BLaER1 (cell line): ENCODE measurements around the gene TLE4.

Source experiments
- H3K27ac ChIP-seq: shearing (Covaris generic); formaldehyde crosslinking; 2 replicates; pipeline ENCODE4 v1.8.1; 2022
- H3K27me3 ChIP-seq: shearing (Covaris generic); formaldehyde crosslinking; 2 replicates; pipeline ENCODE4 v1.8.1; 2022
- H3K36me3 ChIP-seq: shearing (Covaris generic); formaldehyde crosslinking; 2 replicates; pipeline ENCODE4 v1.8.1; 2022
- H3K4me1 ChIP-seq: shearing (Covaris generic); formaldehyde crosslinking; 2 replicates; pipeline ENCODE4 v1.8.1; 2022
- H3K4me2 ChIP-seq: shearing (Covaris generic); formaldehyde crosslinking; 2 replicates; pipeline ENCODE4 v1.8.1; 2022
- H3K4me3 ChIP-seq: shearing (Covaris generic); formaldehyde crosslinking; 2 replicates; pipeline ENCODE4 v1.8.1; 2022
- H3K9ac ChIP-seq: shearing (Covaris generic); formaldehyde crosslinking; 2 replicates; pipeline ENCODE4 v1.8.1; 2022
- H3K9me3 ChIP-seq: shearing (Covaris generic); formaldehyde crosslinking; 2 replicates; pipeline ENCODE4 v1.8.1; 2022
- H4K20me1 ChIP-seq: shearing (Covaris generic); formaldehyde crosslinking; 2 replicates; pipeline ENCODE4 v1.8.1; 2022
- Cebpa-rat ChIP-seq: shearing (Covaris generic); IDR thresholded peaks from 2 replicates; pipeline ENCODE4 v1.8.1; 2022

The TLE4 gene

DNA sequence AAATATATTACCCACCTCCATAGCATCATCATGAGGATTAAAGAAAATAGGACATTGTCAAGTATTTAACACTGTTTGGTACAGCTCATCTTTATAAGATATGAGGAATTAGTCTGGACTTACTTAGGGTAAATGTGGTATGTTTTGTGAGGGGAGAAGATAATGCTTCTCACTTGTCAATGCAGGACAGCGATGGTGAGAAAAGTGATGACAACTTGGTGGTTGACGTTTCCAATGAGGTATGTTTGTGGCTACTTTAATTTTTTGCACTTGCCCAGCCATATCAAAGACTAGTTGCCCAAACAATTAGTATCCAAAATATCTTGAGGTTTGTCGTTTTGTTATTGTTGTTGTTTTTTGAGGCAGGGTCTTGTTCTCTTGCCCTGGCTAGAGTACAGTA lies 133.9 kb downstream of the TLE4 start:
- H3K36me3 ChIP-seq = peaks cover 97% of the 10 kb centered on the region

DNA sequence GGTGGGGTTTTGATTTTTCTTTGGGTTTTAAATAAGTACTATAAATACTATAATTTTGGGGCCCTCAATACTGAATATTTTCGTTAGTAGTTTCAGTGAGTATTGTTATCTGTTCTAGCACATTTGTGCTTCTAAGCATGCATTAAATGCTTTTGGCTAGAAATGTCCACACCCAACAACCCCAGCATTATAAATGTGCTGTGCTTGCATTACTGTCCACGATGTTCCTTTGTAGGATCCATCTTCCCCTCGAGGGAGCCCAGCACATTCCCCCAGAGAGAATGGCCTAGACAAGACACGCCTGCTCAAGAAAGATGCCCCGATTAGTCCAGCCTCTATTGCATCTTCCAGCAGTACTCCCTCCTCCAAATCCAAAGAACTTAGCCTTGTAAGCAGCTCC lies 134.7 kb downstream of the TLE4 start:
- Histone ChIP-seq H4K20me1 (peaks cover 32% of the 10 kb centered on the region), H3K36me3 (peaks cover 99% of the 10 kb centered on the region)

More for the DNA sequence above, 133.9 kb downstream of the TLE4 start:
- Histone ChIP-seq H3K4me1 (peaks cover 22% of the 10 kb centered on the region), H3K27me3 (no peaks in the 10 kb centered on the region), H4K20me1 (peaks cover 36% of the 10 kb centered on the region), H3K9me3 (no peaks in the 10 kb centered on the region), H3K4me2 (no peak overlapping the region), H3K27ac (no peak overlapping the region), H3K9ac (no peak overlapping the region), H3K4me3 (no peak overlapping the region)
- TF ChIP-seq Cebpa-rat = no peak

DNA sequence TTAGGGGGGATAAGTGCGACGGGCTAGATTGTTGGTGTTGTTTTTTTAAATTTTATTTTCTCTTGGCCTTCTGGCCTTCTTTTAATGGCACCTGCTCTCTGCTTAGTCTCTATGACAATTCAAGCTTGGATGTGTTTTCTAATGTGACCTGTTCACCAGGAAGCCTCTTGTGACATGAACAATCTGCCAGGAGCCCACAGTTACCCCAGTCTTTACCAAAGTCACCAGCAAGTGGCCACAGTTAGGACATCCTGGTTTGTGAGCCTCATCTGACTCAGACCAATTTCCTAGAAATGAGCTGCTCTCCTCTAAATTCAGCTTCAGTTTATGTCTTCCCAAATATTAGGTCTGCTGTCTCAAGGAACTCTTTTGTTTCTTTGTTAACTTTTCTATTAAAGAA lies 135.8 kb downstream of the TLE4 start:
- Histone ChIP-seq H3K36me3 (peaks cover 99% of the 10 kb centered on the region), H3K4me1 (peaks cover 24% of the 10 kb centered on the region), H3K9me3 (no peaks in the 10 kb centered on the region), H3K27ac (no peak overlapping the region), H4K20me1 (peaks cover 27% of the 10 kb centered on the region), H3K4me3 (no peak overlapping the region), H3K9ac (no peak overlapping the region), H3K27me3 (no peaks in the 10 kb centered on the region), H3K4me2 (no peak overlapping the region)
- no peak for TF ChIP-seq Cebpa-rat

More for the DNA sequence above, 134.7 kb downstream of the TLE4 start:
- Histone ChIP-seq H3K4me3 (no peak overlapping the region), H3K27ac (no peak overlapping the region), H3K9ac (no peak overlapping the region), H3K4me1 (peaks cover 25% of the 10 kb centered on the region), H3K9me3 (no peaks in the 10 kb centered on the region), H3K27me3 (no peaks in the 10 kb centered on the region), H3K4me2 (no peak overlapping the region)
- no peak for TF ChIP-seq Cebpa-rat

DNA sequence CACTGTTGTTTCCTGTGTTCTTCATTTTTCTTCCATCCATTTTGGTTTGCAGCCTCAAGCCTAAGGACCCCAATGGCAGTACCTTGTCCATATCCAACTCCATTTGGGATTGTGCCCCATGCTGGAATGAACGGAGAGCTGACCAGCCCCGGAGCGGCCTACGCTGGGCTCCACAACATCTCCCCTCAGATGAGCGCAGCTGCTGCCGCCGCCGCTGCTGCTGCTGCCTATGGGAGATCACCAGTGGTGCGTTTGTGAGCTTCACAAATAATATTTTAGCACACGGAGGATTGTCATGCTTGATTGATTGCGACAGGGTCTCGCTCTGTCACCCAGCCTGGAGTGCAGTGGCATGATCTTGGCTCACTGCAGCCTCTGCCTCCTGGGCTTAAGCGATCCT lies 136.8 kb downstream of the TLE4 start:
- Histone ChIP-seq H3K4me3 (no peak overlapping the region), H3K4me1 (peaks cover 18% of the 10 kb centered on the region), H4K20me1 (peaks cover 20% of the 10 kb centered on the region), H3K9ac (no peak overlapping the region), H3K36me3 (peaks cover 99% of the 10 kb centered on the region), H3K9me3 (no peaks in the 10 kb centered on the region), H3K27ac (no peak overlapping the region), H3K27me3 (no peaks in the 10 kb centered on the region), H3K4me2 (no peak overlapping the region)
- no peak for TF ChIP-seq Cebpa-rat

GRCh38 chr9:79709743-79710674 lies 138.2 kb downstream of the TLE4 start:
- H4K20me1 ChIP-seq = peaks cover 28% of the 10 kb centered on the region
- H3K36me3 ChIP-seq = peaks cover 99% of the 10 kb centered on the region
- no peak for TF ChIP-seq Cebpa-rat

GRCh38 chr9:79711874-79712273 lies 140.1 kb downstream of the TLE4 start:
- Histone ChIP-seq H3K36me3 (peaks cover 99% of the 10 kb centered on the region), H3K4me3 (no peak overlapping the region)

More at GRCh38 chr9:79709743-79710674, 138.2 kb downstream of the TLE4 start:
- Histone ChIP-seq H3K4me2 (no peak overlapping the region), H3K9ac (no peak overlapping the region), H3K9me3 (no peaks in the 10 kb centered on the region), H3K4me1 (peaks cover 6% of the 10 kb centered on the region; the same call in 1 of the 2 replicates), H3K27me3 (no peaks in the 10 kb centered on the region), H3K4me3 (no peak overlapping the region), H3K27ac (no peak overlapping the region)

DNA sequence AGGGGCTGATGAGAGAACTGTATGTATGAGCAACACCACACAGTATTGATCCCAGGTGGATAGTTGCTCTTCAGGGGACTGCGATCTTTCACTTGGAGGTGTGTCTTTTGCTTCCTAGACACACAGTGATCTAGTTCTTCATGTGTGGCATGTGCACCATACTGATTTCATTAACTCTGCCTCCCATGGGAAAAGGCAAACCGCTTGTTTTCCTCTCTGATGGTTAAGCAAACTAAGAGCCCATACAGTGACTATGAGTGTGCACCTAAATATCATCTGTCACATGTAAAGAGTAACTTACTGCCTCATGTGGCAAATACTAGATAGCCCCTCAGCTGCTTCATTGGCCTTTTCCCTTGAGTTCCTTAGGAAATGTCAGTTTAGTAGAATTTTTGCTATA lies 147.3 kb downstream of the TLE4 start:
- H3K9ac ChIP-seq = no peak overlapping the region
- no peak overlapping the region for H3K27ac ChIP-seq
- H3K36me3 ChIP-seq = peaks cover 100% of the 10 kb centered on the region
- no peaks in the 10 kb centered on the region for H3K27me3 ChIP-seq
- H3K4me2 ChIP-seq = no peak overlapping the region
- no peak overlapping the region for H3K4me3 ChIP-seq
- H3K4me1 ChIP-seq = peaks cover 17% of the 10 kb centered on the region
- TF ChIP-seq Cebpa-rat = no peak
- peaks cover 37% of the 10 kb centered on the region; the same call in 1 of the 2 replicates for H4K20me1 ChIP-seq
- no peaks in the 10 kb centered on the region for H3K9me3 ChIP-seq

More at GRCh38 chr9:79711874-79712273, 140.1 kb downstream of the TLE4 start:
- peaks cover 6% of the 10 kb centered on the region; the same call in 1 of the 2 replicates for H3K4me1 ChIP-seq
- peaks cover 28% of the 10 kb centered on the region for H4K20me1 ChIP-seq
- H3K4me2 ChIP-seq = no peak overlapping the region
- H3K9me3 ChIP-seq = no peaks in the 10 kb centered on the region
- no peaks in the 10 kb centered on the region for H3K27me3 ChIP-seq
- no peak overlapping the region for H3K9ac ChIP-seq
- no peak for TF ChIP-seq Cebpa-rat
- H3K27ac ChIP-seq = no peak overlapping the region

DNA sequence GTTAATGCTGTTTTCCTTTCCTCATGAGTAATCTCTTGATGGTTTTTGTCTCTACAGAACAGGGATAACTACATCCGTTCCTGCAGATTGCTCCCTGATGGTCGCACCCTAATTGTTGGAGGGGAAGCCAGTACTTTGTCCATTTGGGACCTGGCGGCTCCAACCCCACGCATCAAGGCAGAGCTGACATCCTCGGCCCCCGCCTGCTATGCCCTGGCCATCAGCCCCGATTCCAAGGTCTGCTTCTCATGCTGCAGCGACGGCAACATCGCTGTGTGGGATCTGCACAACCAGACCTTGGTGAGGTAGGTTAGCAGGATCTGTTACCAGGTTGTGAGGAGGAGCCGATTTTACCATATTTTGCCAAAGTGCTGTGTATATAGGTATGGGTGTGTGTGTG lies 148.2 kb downstream of the TLE4 start:
- H3K4me1 ChIP-seq = peaks cover 17% of the 10 kb centered on the region
- H3K4me3 ChIP-seq = no peak overlapping the region
- H3K36me3 ChIP-seq = peaks cover 100% of the 10 kb centered on the region
- H4K20me1 ChIP-seq = 0 out of 2 replicates have a peak, but pooled peaks cover 27% of the 10 kb centered on the region
- H3K4me2 ChIP-seq = no peak overlapping the region
- no peak for TF ChIP-seq Cebpa-rat
- H3K9ac ChIP-seq = no peak overlapping the region
- H3K27me3 ChIP-seq = no peaks in the 10 kb centered on the region
- H3K27ac ChIP-seq = no peak overlapping the region
- H3K9me3 ChIP-seq = no peaks in the 10 kb centered on the region

DNA sequence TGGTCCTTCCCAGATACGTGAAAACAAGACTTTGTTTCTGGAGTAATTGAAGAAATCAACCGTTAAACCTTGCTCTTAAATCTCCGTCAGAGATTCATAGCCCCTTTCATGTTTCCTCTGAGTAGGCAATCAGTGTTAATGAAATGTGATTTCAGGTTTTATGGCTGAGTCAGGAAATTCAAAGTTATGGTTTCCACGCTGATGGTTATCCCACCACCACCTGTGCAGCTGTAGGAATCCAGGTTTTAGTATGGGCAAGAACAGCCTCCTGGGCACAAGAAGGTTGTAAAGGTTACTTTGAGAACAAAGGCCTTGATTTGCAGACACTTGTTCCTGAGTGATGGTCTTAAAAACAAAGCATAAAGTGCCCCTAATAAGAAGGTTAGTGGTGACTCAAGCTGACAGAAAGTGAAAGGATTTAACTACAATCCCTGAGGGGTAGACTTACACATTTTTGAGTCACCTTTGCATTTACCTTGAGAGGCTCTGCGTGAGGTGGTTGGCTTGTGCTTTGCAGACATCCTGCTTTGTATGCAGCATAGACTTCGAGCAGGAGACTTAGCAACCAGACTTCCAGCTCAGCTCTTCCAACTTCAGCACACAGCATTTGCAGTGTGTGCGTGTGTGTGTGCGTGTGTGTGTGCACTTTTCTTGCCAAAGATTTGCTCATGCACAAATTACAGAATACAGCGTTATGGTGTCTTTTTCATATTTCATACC lies 159.6 kb downstream of the TLE4 start:
- H3K27me3 ChIP-seq = no peaks in the 10 kb centered on the region
- no peak overlapping the region for H3K4me3 ChIP-seq
- no peak overlapping the region for H3K9ac ChIP-seq
- no peak overlapping the region for H3K4me2 ChIP-seq
- no peaks in the 10 kb centered on the region for H3K4me1 ChIP-seq
- H3K9me3 ChIP-seq = no peaks in the 10 kb centered on the region; the same call in 1 of the 2 replicates
- TF ChIP-seq Cebpa-rat = no peak
- peaks cover 45% of the 10 kb centered on the region for H3K36me3 ChIP-seq
- no peaks in the 10 kb centered on the region for H4K20me1 ChIP-seq
- H3K27ac ChIP-seq = no peak overlapping the region; the same call in 1 of the 2 replicates
